Stimulated activated naive CD8-positive, alpha-beta T cell treated with anti-CD3 and anti-CD28 coated beads, Interleukin-15, Interleukin-2, amounts not matched to agents 100 ng/mL and 50 ng/mL, for 24 hours (primary cell): ENCODE results near the gene HEPN1.

Experiments
- H3K27ac Mint-ChIP-seq: one replicate; pipeline ENCODE4 v1.8.0; 2021; ENCODE audit warnings: mild to moderate bottlenecking, mixed read lengths
- H3K27me3 Mint-ChIP-seq: one replicate; pipeline ENCODE4 v1.8.0; 2021; ENCODE audit warnings: mixed read lengths
- H3K36me3 Mint-ChIP-seq: one replicate; pipeline ENCODE4 v1.8.0; 2021; ENCODE audit warnings: low read depth, mixed read lengths
- H3K4me1 Mint-ChIP-seq: one replicate; pipeline ENCODE4 v1.8.0; 2021; ENCODE audit warnings: low read depth, mixed read lengths
- H3K4me3 Mint-ChIP-seq: one replicate; pipeline ENCODE4 v1.8.0; 2021; ENCODE audit warnings: mild to moderate bottlenecking, mixed read lengths
- H3K9me3 Mint-ChIP-seq: one replicate; pipeline ENCODE4 v1.8.0; 2021; ENCODE audit warnings: mixed read lengths

HEPN1 gene

DNA sequence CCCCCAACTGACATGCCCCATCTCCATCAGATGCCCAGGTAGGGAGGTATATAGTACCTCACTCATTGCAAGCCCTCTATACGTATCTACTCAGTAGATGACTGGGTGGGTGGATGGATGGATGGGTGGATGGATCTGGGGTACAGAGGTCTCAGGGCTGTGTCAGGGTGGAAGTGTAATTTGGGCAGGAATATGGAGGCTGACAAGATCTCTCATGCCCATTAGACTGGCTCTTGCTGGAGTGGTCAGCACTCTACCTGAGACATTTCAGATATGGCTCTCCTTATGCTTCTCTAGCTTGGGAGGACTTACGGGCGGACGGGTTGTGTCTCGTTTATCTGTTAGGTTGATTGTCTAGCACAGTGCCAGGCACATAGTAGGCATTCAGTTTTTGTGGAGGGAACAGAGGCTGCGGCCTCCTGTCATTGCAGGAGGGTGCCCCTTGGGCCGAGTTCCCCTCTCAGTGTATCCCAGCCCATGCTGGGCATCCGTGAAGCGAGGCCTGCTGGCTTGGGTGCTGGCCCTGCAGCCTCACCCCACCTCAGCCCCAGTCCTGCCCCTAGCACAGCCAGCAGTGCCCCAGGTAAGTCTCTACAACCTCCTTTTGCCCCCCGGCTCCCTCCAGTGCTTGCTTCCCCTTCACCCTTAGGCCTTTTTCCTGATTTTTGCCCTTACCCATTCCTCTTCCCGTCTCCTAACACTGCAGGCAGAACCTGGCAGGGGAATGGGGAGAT lies 40.1 kb upstream of the HEPN1 start:
- peaks cover 13% of the 10 kb centered on the region for H3K4me1 Mint-ChIP-seq
- no peak overlapping the region for H3K4me3 Mint-ChIP-seq
- H3K27ac Mint-ChIP-seq, result no peak overlapping the region
- no peaks in the 10 kb centered on the region for H3K9me3 Mint-ChIP-seq
- no peaks in the 10 kb centered on the region for H3K36me3 Mint-ChIP-seq
- peaks cover 7% of the 10 kb centered on the region for H3K27me3 Mint-ChIP-seq

DNA sequence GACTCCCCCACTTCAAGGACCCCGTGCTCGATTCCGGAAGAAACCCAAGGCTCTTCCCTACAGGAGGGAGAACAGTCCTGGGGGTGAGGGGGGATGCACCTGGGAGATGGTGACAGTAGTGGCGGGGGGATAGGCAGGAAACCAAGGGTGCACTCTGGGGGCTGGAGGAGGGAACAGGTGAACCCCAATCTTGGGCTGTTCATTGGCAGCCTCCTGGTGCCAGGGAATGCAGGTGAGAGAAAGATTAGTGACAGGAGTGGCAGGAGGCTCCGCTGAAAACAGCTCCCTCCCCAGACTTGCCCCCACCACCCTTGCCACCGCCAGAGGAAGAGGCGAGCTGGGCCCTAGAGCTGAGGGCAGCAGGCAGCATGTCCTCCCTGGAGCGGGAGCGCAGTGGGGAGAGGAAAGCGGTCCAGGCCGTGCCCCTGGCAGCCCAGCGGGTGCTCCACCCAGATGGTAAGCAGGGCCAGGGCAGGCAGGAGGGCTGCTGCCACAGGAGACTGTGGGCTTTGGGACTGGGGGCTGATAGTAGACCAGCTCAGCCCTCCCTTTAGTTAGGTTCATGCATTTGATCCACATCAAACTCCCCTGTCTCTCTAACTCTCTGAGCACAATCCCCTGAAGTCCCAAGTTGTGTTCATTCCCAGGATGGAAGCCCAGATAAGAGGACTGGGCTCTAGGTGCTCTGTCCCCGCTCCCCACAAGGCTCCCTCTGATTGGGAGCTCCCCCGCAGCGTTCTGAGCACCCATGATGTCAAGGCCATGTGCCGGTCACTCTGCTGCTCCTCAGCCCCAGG lies 39.4 kb upstream of the HEPN1 start:
- no peaks in the 10 kb centered on the region for H3K9me3 Mint-ChIP-seq
- H3K4me1 Mint-ChIP-seq, result peaks cover 13% of the 10 kb centered on the region
- no peaks in the 10 kb centered on the region for H3K36me3 Mint-ChIP-seq

DNA sequence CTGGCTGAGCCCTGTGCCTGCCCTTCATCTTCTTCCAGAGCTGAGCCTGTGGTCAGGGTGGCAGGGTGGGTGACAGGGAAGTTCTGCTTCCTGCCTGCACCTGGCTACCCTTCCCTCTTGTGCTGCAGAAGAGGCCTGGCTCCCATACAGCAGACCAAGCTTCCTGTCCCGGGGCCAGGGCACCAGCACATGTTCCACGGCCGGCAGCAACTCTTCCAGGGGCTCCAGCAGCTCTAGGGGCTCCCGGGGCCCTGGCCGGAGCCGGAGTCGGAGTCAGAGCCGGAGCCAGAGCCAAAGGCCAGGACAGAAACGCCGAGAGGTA lies 38.8 kb upstream of the HEPN1 start:
- H3K27ac Mint-ChIP-seq, result no peak overlapping the region
- H3K36me3 Mint-ChIP-seq, result no peaks in the 10 kb centered on the region
- H3K27me3 Mint-ChIP-seq, result peaks cover 3% of the 10 kb centered on the region
- H3K4me1 Mint-ChIP-seq, result peaks cover 13% of the 10 kb centered on the region
- H3K9me3 Mint-ChIP-seq, result no peaks in the 10 kb centered on the region
- H3K4me3 Mint-ChIP-seq, result no peak overlapping the region

More for the DNA sequence above, 39.4 kb upstream of the HEPN1 start:
- Mint-ChIP-seq H3K27me3 (peaks cover 3% of the 10 kb centered on the region), H3K4me3 (no peak overlapping the region), H3K27ac (no peak overlapping the region)

DNA sequence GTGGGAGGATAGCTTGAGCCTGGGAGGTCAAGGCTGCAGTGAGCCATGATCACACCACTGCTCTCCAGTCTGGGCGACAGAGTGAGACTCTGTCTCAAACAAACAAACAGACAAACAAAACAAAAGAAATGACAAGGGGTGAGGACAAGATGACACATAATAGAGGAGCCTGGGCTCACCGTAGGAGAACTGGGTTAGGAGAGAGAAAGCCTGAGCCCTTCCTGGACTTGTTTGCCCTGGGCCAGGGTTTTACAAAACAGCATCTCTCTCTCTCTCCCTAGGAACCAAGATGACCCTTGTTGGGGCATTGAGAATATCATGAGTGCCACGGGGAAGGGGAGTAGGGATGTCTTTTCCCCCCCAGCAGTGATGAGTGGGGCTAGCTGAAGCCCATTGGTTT lies 38.1 kb upstream of the HEPN1 start:
- no peaks in the 10 kb centered on the region for H3K36me3 Mint-ChIP-seq
- H3K9me3 Mint-ChIP-seq, result no peaks in the 10 kb centered on the region
- no peak overlapping the region for H3K4me3 Mint-ChIP-seq
- no peak overlapping the region for H3K27ac Mint-ChIP-seq
- H3K4me1 Mint-ChIP-seq, result peaks cover 13% of the 10 kb centered on the region
- H3K27me3 Mint-ChIP-seq, result no peaks in the 10 kb centered on the region

DNA sequence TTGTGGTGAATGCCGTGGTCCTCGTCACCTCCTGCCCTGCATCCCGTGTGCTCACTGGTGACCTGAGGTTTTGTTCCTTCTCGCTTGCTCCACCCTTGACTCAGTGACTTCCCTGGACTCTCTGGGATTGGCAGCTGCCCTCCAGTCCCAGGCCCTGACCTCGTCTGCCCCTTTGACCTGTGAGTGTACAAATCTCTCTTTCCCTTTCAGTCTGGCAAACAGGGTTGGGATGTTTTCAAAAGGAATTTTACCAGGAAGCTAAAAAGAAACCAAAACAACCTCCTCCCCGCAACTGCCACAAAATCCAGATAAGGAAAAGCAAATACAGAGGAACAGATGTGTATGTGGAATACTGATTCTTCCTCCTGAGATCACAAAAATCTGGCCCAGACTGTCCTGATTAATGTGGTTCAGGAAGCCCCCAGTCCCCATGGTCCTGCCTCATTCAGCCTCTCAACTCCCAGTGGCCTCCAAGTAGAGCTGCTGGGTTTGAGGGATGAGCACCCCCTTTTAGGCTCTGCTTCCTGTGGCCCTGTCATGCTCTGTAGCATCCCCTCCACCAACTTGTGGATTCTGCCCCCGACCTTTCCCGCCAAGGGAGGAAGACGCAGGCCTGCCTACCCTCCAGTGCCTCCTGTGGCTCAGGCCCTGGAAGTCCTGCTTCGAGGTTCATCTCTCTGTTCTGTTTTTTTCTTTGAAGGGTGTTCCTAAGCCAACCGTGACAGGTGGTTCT lies 36.5 kb upstream of the HEPN1 start:
- H3K4me3 Mint-ChIP-seq, result no peak overlapping the region
- no peak overlapping the region for H3K27ac Mint-ChIP-seq
- H3K9me3 Mint-ChIP-seq, result no peaks in the 10 kb centered on the region
- peaks cover 4% of the 10 kb centered on the region for H3K4me1 Mint-ChIP-seq
- no peaks in the 10 kb centered on the region for H3K27me3 Mint-ChIP-seq
- no peaks in the 10 kb centered on the region for H3K36me3 Mint-ChIP-seq

DNA sequence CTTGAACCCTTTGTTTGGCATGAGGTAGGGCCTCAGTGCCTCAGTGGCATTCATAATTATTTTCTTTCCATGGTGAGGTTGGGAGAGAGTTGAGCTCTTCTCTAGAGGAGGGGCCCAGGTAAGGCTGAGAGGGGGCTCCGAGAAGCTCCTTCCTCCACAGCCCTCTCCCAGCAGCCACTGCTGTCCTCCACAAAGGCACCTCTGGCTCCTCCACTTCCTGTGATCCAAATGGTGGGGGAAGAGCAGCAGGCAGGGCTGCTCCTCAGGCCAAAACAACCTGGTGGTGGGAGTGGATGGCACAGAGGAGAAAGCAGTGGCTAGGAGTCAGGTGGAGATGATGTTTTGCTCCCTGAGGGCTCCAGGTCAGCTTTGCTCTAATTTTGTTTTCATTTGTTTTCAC lies 34.7 kb upstream of the HEPN1 start:
- no peak overlapping the region for H3K4me3 Mint-ChIP-seq
- H3K27me3 Mint-ChIP-seq, result peaks cover 3% of the 10 kb centered on the region
- H3K36me3 Mint-ChIP-seq, result no peaks in the 10 kb centered on the region
- no peaks in the 10 kb centered on the region for H3K9me3 Mint-ChIP-seq
- H3K4me1 Mint-ChIP-seq, result no peaks in the 10 kb centered on the region
- no peak overlapping the region for H3K27ac Mint-ChIP-seq

DNA sequence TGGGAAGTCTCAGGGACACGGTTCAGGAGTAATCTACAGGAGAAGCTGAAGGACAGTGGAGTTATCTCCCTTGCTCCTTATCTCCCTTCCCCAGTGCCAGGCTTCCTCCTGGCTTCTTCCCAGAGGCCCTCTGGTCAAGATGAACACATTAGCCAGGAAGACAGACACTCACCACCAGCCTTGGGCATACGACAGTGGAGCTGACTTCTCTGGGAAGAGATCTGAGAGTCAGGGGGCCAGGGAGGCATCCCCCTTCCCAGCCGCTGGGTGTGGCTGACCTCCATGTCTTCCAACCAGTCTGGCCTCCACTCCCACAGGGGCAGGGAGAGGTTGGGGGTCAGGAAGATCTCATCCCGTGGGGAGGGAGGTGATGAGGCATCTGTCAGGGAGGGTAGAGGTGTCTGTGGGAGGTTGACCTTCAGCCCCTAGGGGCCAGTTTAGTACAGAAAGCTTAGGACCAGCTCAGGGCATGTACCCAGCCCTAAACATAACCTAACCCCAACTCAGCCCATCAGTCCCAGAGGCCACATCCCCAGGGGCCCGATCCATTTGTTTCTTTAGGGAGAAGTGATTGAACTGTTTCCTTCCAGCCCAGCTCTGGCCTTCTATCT lies 34.1 kb upstream of the HEPN1 start:
- peaks cover 3% of the 10 kb centered on the region for H3K27me3 Mint-ChIP-seq
- H3K4me1 Mint-ChIP-seq, result no peaks in the 10 kb centered on the region
- H3K4me3 Mint-ChIP-seq, result no peak overlapping the region
- no peak overlapping the region for H3K27ac Mint-ChIP-seq
- no peaks in the 10 kb centered on the region for H3K36me3 Mint-ChIP-seq
- no peaks in the 10 kb centered on the region for H3K9me3 Mint-ChIP-seq

DNA sequence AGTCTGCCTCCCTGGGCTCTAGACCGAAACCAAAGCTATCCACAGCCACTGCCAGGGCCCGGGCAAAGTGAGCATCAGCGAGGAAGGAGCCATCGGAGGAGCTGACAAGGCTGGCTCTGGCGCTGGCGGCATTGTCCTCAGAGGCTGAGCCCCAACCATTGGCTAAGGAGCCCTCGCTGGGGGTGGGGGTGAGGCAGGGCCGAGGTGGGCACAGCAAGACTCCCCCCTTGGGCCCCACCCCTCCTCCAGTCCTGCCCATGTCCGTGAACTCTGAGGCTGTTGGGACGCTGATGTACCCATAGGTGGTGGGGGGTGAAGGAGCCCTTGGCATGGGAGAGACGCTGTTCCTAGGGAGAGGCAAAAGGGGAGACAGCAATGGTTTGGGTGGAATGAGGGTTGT lies 32.6 kb upstream of the HEPN1 start:
- Mint-ChIP-seq H3K9me3 (no peaks in the 10 kb centered on the region), H3K27ac (no peak overlapping the region), H3K36me3 (no peaks in the 10 kb centered on the region), H3K4me3 (no peak overlapping the region), H3K4me1 (no peaks in the 10 kb centered on the region), H3K27me3 (peaks cover 3% of the 10 kb centered on the region)

DNA sequence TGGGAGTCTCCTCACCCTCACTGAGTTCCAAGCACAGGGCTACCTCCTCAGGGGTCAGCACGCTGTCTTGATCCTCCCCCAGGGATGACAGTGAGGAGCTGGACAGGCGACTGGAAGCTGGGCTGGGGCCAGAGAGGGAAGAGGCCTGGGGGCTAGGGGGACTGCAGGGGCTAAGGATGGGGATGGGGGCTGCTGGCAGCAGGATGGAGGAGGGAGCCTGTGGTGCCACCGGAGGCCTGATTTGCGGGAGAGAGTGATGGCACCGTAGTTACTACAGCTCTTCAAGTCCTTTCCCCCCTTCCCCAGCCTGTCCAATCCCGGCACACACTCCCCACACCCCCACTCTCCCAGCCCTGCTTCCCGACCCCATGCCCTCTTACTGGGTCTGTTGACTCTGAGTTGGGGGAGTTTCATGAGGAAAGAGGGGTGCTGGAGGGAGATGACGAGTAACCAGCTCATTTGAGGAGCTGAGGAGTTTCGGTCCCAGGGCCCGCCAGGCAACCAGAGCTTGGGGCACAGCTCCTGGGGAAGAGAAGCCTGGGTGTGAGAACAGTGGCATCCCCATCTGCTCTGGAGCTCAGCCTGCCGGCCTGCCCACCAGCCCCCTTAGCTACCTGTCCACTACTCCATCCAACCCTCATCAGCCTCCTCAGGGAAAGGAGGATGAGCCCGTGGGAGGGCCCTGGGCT lies 31.9 kb upstream of the HEPN1 start:
- no peaks in the 10 kb centered on the region for H3K36me3 Mint-ChIP-seq
- H3K4me3 Mint-ChIP-seq, result no peak overlapping the region
- no peaks in the 10 kb centered on the region for H3K9me3 Mint-ChIP-seq
- peaks cover 3% of the 10 kb centered on the region for H3K27me3 Mint-ChIP-seq
- no peaks in the 10 kb centered on the region for H3K4me1 Mint-ChIP-seq
- no peak overlapping the region for H3K27ac Mint-ChIP-seq

DNA sequence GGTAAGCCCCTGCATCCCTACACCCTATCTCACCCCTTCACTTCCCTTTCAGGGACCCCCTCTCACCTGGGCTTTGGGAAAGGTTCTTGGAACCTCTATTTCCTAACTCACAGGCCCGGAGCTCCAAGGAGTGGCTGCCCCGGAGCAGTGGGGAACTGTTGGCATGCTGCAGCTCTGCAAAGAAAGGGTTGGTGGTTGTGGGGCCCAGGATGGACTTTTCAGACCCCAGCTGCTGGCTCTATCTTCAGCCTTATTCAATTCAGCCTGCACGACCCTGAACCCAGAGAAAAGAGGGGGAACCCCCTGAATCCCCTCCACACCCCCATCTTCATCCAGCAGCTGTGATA lies 31.4 kb upstream of the HEPN1 start:
- Mint-ChIP-seq H3K9me3 (no peaks in the 10 kb centered on the region), H3K4me3 (no peak overlapping the region), H3K27ac (no peak overlapping the region), H3K27me3 (peaks cover 3% of the 10 kb centered on the region), H3K36me3 (no peaks in the 10 kb centered on the region), H3K4me1 (no peaks in the 10 kb centered on the region)

DNA sequence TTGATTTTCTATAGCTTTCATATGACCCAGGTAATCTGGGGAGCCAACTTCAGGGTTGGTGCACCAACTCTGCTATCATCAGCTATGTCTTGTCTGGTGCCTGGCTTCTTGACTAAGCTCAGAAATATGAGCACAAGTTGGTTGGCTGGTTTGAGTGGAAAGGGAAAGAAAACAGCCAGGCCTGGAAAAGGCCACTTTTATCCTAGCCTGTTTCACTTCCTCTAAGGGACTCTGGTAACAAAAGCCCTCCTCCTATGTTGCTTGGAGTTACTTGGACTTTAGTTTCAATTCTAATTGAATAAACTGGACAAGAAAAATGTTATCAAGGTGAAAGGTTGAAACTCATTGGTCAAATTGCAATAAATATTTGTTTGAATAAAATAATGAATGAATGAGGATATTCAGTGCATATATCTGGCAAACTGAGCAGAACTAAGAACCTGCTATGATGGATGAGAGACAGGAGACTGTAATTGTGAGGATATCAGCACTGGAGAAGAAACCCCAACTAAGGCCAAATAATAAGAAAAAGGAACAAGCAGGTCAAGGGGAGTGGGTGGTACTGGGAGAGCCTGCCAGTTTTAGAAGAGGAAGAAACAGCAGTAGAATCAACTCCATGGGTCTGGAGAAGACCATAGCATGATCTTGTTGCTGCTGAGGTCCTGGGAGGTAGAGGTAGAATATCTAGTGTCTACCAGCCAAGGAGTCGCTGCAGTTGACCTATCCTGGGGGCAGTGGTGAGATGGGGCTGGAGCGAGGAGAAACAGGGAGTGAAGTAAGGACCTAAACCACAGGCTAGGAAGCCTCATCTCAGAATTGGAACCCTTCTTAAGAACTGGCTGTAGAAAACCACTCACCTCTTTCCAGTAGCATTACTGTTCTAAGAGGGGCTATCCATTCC lies 29.6 kb upstream of the HEPN1 start:
- Mint-ChIP-seq H3K4me1 (no peaks in the 10 kb centered on the region), H3K27me3 (peaks cover 3% of the 10 kb centered on the region), H3K9me3 (no peaks in the 10 kb centered on the region), H3K27ac (no peak overlapping the region), H3K36me3 (no peaks in the 10 kb centered on the region), H3K4me3 (no peak overlapping the region)

DNA sequence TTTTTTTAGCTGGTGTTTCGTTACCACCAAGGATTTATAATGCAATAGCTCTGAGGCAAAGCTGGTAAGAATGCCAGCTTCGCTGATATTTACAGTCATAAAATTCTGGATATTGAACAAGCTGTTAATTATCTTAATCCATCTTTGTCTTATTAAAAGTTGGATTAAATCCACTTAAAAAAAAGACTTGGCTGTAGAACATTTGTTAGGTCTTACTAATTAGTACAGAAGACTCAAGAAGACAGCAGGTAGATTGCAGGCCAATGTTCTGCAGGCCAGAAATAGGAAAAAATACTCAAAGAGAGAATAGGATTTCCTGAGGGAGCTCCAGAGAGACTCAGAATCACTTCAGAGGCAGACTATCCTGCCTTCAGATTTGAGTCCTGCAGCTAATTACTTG lies 28.9 kb upstream of the HEPN1 start:
- Mint-ChIP-seq H3K4me1 (no peaks in the 10 kb centered on the region), H3K27me3 (peaks cover 3% of the 10 kb centered on the region), H3K36me3 (no peaks in the 10 kb centered on the region), H3K4me3 (no peak overlapping the region), H3K9me3 (no peaks in the 10 kb centered on the region), H3K27ac (no peak overlapping the region)

DNA sequence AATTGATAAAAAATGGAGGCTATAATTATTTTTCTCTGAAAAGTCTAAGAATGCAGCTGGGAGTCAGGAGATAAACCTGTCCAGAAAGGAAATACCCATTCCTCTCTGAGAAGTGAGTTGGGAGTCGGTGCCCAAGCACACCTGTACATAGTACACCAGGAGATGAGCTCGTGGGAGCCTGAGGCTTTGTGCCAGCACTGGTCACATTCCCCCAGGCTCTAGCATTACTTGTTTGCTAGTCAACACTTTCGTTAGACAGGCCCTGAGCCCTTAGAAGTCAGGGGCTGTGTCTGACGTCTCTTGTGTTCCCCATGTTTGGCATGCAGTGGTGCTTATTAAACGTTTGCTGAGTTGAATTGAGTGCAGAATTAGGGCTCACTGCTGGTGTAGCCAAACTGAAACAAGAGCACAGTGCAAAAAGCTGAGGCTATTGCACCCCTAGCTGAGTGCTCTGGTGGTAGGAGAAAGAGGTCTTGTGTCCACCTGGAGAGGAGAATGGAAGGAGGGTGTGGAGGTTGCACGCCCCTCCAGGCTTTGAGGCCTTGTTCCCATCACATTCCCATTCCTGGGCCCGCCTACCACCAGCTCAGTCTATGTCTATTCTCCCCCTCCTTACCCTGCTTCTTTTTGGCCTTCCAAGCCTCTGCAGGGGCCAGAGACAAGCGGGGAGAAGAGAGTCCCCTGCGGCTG lies 28.2 kb upstream of the HEPN1 start:
- Mint-ChIP-seq H3K36me3 (no peaks in the 10 kb centered on the region), H3K4me1 (no peaks in the 10 kb centered on the region), H3K27ac (no peak overlapping the region), H3K27me3 (peaks cover 3% of the 10 kb centered on the region), H3K4me3 (no peak overlapping the region), H3K9me3 (no peaks in the 10 kb centered on the region)
